Endometrial microvascular endothelial cells (primary cell): Measurements from ENCODE around the gene PLCG2. TPM values are rescaled to one million over a fixed set of nuclear protein-coding genes. Genes with fewer than 3 reads are reported as not detected.
"Not testable (repeated sequence)": the region's sequence is repeated elsewhere in the genome, so short reads cannot be mapped to it uniquely, and the experiment has no call there.

Experiments used
- in situ Hi-C: cut with HindIII; loops from 2 replicates; pipeline ENCODE4 v1.10.0; 2017; ENCODE audit warnings: low sequenced_read_pairs, low pct_unique_long_range_greater_than_20kb; ENCODE audit errors: inconsistent ontology term
- total RNA-seq: library from RNA; depleted of rRNA; stranded (reverse); fragments of >200 nt; gene quantifications from one replicate; pipeline ENCODE4 v1.2.3, GENCODE V29; 2015; ENCODE audit errors: inconsistent ontology term

PLCG2 gene
- total RNA-seq, 1 donor from 2014 or later: 32.1 TPM

DNA sequence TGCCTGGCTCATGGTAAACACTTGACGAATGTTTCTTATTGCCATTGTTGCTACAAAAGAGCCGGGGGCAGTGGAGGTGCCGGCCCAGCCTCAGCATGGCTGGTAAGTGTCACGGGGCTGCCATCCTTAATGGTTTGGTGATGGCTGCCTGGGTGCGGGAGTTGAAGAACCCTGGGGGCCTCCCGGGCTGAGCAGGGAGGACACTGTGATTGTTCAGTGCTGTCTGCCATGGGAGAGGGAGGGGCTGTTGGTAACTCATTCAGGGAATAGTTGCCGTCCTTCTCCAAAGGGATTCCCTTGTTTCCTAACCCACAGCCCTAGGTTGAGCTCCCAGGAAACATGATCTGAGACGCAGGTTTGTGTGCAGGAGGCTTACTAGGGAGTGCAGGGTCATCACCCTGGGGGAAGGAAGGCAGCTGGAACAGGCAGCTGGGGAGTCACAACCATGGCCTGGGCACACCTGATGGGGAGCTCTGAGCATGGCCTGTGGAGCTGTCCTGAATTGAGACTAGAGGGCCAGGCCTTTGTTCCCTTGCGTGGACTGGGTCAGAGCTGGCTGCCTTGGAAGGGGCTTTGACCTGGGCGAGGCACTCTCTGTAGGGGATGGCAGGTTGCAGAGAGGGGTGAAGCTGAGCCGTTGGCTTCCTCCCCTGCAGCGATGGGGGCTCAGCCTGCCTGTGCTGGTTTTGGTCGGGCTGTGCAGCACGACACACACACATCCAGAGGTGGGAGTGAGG lies 85.7 kb downstream of the PLCG2 start:
- in situ Hi-C loops: no loop called here

DNA sequence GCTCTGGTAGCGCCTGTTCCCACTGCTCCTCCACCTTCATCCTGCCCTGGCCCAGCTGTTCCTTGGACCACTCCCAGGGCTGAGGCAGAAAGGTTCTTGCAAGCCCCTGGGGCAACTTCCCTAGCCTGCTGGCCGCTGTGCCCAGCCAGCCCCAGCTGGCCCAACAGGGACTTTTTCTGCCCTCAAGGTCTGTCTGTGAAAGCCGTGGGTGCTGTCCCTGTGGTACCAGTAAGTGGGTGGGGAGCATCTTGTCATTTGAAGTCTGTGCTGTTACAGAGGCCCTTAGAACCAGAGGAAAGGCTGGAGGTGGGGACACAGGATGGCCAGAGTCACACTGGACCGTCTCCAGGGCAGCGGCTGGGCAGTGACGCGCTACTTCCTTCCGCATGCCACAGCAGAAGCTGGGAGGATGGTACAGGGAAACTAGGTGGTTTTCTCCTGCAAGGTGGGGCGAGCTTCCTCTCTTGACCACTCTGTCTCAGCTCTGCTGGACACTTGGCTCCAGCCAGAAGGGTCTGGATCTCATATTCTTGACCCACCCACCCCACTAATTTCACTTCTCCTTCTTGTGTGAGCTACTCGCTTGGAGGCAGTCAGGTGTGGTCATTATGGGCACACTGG lies 87.8 kb downstream of the PLCG2 start:
- in situ Hi-C loops: no loop called here

DNA sequence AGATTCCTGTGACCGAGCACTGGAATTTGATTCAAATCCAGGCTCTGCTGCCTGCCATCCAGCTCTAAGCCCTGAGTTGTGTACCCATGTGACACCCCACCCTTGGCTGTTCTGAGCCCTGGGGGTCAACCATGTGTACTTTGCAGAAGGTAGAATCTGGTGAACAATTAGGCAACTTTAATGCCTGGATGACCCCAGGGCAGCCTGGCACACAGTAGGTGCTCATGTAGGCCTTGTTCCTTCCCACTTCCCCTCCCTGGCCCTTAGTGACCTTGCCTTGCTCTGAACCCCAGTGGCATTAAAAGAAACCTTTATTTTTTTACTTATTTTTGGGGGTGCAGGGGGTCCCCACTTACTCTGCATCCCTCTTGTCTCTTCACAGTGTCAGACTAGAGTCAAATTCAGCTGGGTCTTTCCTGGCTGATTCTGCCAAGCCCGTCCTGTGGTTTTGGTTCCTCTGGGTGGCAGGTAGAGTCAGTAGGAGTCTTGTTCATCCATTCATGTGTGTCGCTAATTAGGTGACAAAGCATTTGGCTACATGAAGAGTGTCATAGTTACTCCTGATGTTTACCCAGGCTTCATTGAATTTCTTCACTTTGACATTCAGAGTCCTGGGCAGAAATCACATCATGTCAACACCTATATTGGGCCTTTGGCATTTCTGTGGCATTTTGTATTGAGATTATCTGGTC lies 89.1 kb downstream of the PLCG2 start:
- in situ Hi-C loops: no loop called here

DNA sequence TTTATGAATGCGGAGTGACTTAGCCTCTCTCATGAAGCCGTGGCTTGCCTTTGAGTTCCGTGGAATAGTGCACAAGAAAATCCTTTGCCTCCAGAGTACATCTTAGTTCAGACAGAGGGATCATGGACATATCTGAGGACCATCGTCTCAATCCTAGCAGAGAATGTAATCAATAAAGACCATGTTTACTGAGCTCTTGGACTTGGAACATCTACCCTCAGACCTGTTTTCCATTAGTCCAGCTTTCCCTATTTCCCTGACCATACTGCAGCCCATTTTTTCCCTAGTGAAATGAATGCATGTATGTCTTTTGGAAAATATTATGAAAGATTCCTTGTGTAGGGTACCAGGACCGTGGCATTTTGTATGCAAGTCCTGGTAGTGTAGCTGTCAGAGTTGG lies 90.2 kb downstream of the PLCG2 start:
- in situ Hi-C loops: no loop called here

DNA sequence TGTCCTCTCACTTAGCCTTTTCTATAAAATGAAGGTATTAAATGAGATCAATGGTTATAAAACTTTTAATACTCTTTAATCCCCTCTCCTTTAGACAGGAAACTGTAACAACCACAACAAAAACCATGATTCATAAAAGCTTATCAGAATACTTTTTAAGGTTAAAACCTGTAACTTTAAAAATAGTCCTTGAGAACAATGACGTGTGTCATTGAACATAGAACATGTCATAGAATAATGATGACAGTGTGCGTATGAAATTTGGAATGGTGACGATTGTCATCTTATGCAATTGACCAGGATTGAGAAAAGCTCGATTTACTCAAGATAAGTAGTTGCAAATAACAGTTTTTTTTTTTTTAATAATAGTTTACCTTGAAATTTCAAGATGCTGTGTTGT lies 94.1 kb downstream of the PLCG2 start:
- in situ Hi-C loops: no loop called here

DNA sequence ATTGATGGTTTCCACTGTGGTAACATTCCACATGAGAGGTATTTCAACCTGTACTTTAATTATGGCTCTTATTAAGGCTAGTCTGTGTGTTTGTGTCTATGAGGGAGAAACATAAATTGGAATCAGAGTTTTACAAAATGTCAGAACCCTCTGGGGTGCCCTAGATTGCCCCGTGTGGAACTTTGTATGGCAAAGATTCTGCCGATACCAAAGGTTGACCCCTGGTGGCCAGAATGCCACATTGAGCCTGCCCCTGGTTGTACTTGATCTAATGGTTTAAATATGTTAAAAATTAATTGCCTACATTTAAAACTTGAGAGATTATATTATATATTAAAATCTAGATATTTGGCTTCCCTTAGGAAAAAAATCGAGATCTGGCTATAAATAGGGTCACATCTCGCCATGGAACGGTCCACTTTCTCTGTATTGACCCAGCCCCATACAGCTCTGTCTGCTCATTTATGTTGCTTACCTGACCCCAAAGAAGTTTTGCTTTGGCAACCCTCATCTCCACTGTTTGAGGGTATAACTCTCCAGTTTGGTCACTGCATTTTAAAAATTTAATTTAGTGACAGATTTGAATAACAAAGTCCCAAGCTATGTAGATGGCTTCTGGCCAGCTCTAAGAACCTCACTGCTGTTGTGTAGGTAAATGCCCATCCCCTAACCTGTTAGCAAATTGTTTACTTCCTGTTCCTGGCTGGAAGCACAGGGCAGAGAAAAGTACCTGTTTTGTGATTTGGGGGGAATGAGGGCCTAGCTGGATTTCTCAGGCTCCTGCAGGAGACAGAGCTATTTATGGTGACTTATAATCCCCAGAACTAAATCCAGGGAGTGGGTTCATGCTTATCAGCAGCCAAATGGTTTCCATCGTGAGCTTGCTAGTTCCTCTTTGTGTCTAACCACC lies 95.0 kb downstream of the PLCG2 start:
- in situ Hi-C loops: no loop called here

DNA sequence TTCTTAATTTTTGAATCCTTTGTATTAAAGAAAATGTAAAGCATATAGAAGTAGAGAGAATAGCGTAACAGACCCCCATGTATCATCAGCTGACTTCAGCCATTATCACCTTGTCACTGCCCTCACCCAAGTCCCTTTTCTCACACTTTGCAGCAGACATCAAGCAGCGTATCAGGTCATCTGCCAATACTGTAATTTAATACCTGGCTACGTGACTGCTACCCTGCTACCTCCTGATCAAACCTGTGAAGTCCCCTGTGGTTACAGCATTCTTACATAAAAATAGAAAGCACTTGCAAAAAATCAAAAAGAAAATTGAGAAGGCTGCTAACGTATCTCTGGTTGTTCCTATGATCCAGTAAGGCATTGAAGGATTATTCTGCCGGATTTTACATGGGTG lies 96.4 kb downstream of the PLCG2 start:
- in situ Hi-C loops: no loop called here

DNA sequence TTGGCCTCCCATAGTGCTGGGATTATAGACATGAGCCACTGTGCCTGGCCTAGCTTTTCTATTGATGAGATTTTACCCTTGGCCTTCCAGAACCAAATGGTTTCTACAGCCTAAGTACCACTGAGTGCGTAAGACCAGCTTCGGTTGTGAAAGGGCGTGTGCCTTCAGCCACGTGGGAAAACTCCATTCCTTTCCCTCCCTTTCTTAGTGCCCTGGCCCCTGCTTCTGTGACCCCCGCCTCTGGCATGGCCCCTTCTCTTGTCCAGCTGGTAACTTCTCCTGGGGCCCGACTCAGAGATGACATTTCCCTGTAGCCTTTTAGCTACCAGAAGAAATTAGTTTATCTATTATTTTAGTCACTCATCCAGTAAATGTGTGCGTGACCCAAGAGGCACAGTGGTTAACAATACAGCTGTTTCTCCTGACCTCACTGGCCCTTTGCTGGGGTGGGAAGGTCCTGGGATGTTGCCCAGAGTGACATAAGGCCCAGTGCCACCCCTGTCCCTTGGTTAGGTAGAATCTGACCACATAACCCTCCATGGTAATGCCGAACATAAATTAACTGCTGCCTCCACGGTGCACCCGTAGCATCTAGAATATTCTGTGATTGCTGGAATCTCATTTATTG lies 97.3 kb downstream of the PLCG2 start:
- in situ Hi-C loops: no loop called here

DNA sequence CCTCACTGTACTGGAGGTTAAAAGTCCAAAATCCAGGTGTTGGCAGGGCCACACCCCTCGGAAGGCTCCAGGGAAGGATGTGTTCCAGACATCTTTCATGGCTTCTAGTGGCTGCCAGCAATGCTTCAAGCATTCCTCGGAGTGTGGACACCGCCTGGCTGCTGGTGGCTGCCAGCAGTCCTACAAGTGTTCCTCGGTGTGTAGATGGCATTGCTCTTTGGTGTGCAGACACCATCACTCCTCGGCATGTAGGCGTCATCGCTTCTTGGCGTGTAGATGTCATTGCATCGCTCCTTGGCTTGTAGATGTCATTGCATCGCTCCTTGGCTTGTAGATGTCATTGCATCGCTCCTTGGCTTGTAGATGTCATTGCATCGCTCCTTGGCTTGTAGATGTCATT lies 98.4 kb downstream of the PLCG2 start:
- in situ Hi-C loops: not testable (repeated sequence)

DNA sequence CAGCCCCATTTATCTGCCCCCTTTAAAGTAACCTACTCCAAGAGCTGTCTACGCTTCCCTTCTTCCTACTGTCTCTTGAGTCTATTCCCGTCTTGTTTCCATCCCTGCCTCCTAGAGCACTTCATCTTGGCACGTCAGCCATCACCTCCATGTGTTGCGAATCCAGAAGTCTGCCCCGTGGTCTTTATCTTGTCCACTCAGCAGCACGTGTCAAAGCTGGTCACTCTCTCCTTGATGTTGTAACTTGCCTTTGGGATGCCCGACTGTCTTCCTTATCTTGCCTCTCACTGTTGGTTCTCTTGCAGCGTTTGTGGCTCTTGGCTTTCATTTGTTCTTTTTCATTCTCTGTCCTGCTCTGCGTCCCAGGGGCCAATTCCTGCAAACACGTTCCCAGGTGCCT lies 99.4 kb downstream of the PLCG2 start:
- in situ Hi-C loops: no loop called here

DNA sequence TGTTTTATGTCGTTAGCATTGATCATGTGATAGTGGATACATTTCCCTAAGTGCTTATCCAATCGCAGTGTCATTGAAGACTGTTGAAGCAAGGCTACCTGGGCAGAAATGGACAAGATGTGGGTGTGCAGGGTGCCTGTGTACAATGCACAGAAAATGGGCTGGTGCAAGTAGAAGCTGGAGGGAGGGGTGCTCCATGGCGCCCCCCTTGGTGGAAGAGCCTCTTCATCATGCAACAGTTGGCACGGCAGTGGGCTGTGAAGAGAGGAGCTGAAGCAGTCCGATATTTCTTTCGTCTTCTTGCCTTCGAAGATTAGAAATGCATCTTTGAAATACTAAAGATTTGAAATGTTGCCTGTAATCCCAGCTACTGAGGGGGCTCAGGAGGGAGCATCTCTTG lies 100.5 kb downstream of the PLCG2 start:
- in situ Hi-C loops: no loop called here

DNA sequence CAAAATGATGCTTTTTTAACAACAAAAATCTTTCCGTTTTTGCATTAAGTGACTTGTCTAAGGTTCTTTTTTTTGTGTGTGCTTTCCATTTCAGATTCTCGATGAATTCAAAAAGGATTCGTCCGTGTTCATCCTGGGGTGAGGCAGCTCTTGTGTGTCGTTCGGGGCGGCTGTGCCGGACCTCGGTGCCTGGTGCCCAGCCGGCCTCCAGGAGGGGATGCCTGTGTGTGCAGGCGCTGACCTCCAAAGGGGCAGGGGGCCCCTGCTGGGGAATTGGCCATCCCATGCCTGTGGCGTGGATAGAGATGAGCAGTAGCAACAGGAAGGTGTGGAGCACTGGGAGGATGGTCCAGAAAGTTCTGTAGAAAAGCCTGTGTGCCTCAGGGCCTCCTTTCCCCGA lies 101.7 kb downstream of the PLCG2 start:
- in situ Hi-C loops: no loop called here

DNA sequence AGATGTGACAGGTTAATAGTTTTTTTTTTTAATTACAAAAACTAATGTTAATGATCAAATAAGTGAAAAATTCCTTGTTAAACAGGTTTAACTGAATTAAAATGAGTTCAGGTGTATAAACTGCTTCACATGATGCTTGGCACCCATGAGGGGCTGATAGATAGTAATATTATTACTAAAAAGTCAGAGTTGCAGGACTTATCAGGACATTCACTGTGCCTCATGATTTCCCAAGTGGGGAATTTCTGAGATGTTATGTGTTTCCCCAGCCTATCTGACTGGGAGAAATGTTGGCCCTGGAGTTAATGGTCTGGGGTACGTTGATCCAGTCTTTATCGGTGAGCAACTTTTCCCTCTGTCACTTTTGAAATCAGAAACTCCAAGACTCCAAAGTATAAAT lies 102.1 kb downstream of the PLCG2 start:
- in situ Hi-C loops: no loop called here

DNA sequence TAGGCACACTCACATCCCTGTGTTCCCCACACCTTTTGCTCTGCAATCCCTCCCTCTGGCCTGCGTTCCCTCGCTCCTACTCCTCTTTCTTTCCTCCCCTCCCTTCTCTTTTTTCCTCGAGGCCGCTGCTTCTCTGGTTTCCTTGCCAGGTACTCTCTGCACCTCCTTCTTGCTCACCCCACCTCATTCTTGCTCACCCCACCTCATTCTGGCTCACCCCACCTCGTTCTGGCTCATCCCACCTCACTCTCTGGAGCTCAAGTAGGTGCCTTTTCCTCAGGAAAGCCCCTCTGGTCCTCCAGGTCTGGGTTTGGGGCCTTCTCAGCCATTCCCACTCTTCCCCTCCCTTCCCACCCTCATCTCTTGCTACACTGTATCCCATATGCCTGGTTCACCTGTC lies 103.5 kb downstream of the PLCG2 start:
- in situ Hi-C loops: no loop called here

DNA sequence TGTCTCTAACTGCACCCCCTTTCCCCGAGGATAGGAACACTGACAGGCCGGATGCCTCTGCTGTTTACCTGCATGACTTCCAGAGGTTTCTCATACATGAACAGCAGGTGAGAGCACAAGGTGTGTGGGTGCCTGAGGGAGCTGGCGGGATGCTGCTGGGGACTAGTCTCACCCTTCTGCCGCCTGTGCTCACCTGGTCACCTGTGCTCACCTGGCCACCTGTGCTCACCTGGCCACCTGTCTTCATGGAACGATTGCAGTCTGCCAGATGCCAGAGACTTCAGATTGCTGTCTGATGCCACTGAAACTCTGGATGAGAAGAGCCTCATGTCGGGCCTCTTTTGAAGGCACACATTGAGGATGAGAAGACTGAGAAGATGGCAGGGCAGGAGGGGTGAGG lies 104.1 kb downstream of the PLCG2 start:
- in situ Hi-C loops: no loop called here

DNA sequence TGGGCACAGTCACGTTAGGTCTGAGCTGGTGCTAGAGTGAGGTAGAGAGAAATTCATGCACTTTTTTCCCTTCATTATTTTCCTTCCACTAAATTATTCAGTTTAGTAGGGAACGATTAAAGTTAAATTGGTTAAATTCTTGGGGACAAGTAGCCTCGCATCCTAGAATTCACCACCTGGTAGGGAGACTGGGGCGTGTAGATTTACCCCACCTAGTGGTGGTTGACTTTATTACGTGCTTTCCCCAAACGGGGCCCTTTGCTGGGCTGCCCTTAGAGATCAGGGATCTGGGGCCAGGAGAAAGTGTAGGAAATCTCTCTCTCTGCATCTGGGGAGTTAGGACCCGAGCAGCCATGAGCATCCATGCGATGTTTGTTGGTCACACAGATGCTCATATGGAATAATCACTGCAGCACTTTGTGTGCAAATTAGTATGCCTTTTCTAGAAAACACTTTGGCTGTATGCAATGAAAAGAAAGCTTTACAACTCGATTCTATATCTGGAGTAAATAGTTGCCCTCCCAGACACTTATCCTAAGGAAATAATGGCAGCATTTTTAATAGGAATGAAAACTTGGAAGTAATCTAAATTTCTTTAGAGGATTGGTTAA lies 107.0 kb downstream of the PLCG2 start:
- in situ Hi-C loops: no loop called here

DNA sequence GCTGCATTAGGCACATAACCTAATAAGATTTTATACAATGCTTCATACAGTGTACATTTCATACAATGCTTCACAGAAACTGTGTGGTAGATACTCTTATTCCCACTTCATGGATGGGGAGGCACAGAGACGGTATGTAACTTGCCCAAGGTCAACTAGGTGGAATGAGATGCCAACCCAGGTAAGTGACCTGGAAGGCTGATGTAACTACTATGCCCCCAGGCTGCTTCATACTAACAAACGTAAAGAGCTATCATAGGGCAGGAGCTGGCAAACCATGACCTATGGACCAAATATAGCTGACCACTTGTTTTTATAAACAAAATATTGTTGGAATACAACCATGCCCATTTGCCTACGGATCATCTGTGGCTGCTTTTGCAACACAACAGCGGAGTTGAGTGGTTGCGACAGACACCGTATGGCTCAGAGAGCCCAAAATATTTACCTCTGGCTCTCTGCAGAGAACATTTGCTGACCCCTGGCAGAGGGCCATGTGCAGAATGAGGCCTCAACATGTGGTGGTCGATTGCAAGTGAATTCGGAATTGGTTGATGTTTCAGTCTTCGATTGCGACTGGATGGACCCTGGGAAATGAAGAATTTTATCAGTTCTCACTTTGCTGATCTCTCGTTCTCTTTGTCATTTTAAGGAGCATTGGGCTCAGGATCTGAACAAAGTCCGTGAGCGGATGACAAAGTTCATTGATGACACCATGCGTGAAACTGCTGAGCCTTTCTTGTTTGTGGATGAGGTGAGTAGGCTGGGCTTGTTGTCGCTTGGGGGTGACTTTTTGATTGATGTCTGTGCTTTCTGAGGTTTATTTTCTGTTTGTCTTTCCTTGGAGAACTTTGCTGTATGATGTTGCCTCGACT lies 109.7 kb downstream of the PLCG2 start:
- in situ Hi-C loops: no loop called here
